Astrocyte of the hippocampus (primary cell): ENCODE data around the gene ASIC4.
A peak's percentile ranks its signal among the peaks of the same experiment; 100 is the strongest.

Experiments used
- DNase-seq: peaks from one replicate; pipeline ENCODE4 v3.0.0; 2011; ENCODE audit warnings: low read depth, low spot score

Gene ASIC4

GRCh38 chr2:219482674-219483405 lies 31.4 kb upstream of the ASIC4 start:
- DNase-seq, result no peak

- no peak for DNase-seq
These were observed 30.6 kb upstream of the ASIC4 start for GRCh38 chr2:219483451-219484342.

- DNase-seq, result peak; percentile 38
These were observed 29.7 kb upstream of the ASIC4 start for GRCh38 chr2:219484343-219485200.

GRCh38 chr2:219485201-219485580 lies 29.1 kb upstream of the ASIC4 start:
- DNase-seq, result no peak

- DNase-seq, result no peak
These were observed 27.8 kb upstream of the ASIC4 start for GRCh38 chr2:219486380-219486959.

GRCh38 chr2:219488149-219488843 lies 26.0 kb upstream of the ASIC4 start:
- DNase-seq, result no peak

- no peak for DNase-seq
These were observed 25.5 kb upstream of the ASIC4 start for GRCh38 chr2:219488844-219489194.

GRCh38 chr2:219489315-219489714 lies 25.0 kb upstream of the ASIC4 start:
- no peak for DNase-seq

GRCh38 chr2:219490186-219490585 lies 24.1 kb upstream of the ASIC4 start:
- DNase-seq, result no peak

GRCh38 chr2:219490600-219491130 lies 23.6 kb upstream of the ASIC4 start:
- DNase-seq, result no peak

- DNase-seq, result no peak
These were observed 22.9 kb upstream of the ASIC4 start for GRCh38 chr2:219491278-219491963.

- DNase-seq, result no peak
These were observed 21.7 kb upstream of the ASIC4 start for GRCh38 chr2:219492575-219492974.

GRCh38 chr2:219493086-219493485 lies 21.2 kb upstream of the ASIC4 start:
- DNase-seq, result no peak

- DNase-seq, result no peak
These were observed 19.2 kb upstream of the ASIC4 start for GRCh38 chr2:219494952-219495530.

- DNase-seq, result peak; percentile 85
These were observed 18.7 kb upstream of the ASIC4 start for GRCh38 chr2:219495531-219496122.

- no peak for DNase-seq
These were observed 17.9 kb upstream of the ASIC4 start for GRCh38 chr2:219496247-219496824.

GRCh38 chr2:219496825-219497494 lies 17.3 kb upstream of the ASIC4 start:
- peak; percentile 56 for DNase-seq

GRCh38 chr2:219497495-219498279 lies 16.6 kb upstream of the ASIC4 start:
- peak; percentile 84 for DNase-seq
